SK-N-SH treated with all-trans-retinoic acid at 6 μM for 48 hours (cell line): Measurements from ENCODE around the gene CPXM2.

Experiments used
- ATAC-seq: fragments of 200-7000 bp; cut with Tn5 transposase; 3 replicates; pipeline ENCODE4 v1.9.1; 2020; ENCODE audit warnings: mild to moderate bottlenecking, moderate library complexity
- BACH2 ChIP-seq: fragments of 250-450 bp; sonication (Bioruptor Pico); IDR thresholded peaks from 2 replicates; pipeline ENCODE4 v1.9.0; 2021; ENCODE audit warnings: mild to moderate bottlenecking, borderline replicate concordance
- CREB5 ChIP-seq: fragments of 250-450 bp; sonication (Bioruptor Pico); IDR thresholded peaks from 2 replicates; pipeline ENCODE4 v1.5.1; 2020; ENCODE audit warnings: low read depth, mild to moderate bottlenecking, moderate library complexity
- CSDC2 ChIP-seq: fragments of 250-450 bp; sonication (Bioruptor Pico); IDR thresholded peaks from 2 replicates; pipeline ENCODE4 v1.5.0; 2020; ENCODE audit warnings: mild to moderate bottlenecking, moderate library complexity
- CSRNP3 ChIP-seq: fragments of 250-450 bp; sonication (Bioruptor Pico); IDR thresholded peaks from 2 replicates; pipeline ENCODE4 v1.5.1; 2021; ENCODE audit warnings: mild to moderate bottlenecking, moderate library complexity
- GLIS3 ChIP-seq: fragments of 250-450 bp; sonication (Bioruptor Pico); IDR thresholded peaks from 2 replicates; pipeline ENCODE4 v1.5.0; 2020; ENCODE audit warnings: mild to moderate bottlenecking, moderate library complexity
- ISL1 ChIP-seq: fragments of 250-450 bp; sonication (Bioruptor Pico); IDR thresholded peaks from 2 replicates; pipeline ENCODE4 v2.1.2; 2022; ENCODE audit warnings: mild to moderate bottlenecking, moderate library complexity
- OSR1 ChIP-seq: fragments of 250-450 bp; sonication (Bioruptor Pico); IDR thresholded peaks from 2 replicates; pipeline ENCODE4 v1.8.0; 2022; ENCODE audit warnings: moderate library complexity, mild to moderate bottlenecking, inconsistent platforms
- PATZ1 ChIP-seq: fragments of 250-450 bp; sonication (Bioruptor Pico); IDR thresholded peaks from 2 replicates; pipeline ENCODE4 v1.8.0; 2020; ENCODE audit warnings: mild to moderate bottlenecking, moderate library complexity, borderline replicate concordance
- POU6F1 ChIP-seq: fragments of 250-450 bp; sonication (Bioruptor Pico); IDR thresholded peaks from 2 replicates; pipeline ENCODE4 v1.8.0; 2021; ENCODE audit warnings: low read depth, mild to moderate bottlenecking, moderate library complexity, borderline replicate concordance
- PPARA ChIP-seq: fragments of 250-450 bp; sonication (Bioruptor Pico); IDR thresholded peaks from 2 replicates; pipeline ENCODE4 v1.5.0; 2020; ENCODE audit warnings: mild to moderate bottlenecking, borderline replicate concordance
- RARB ChIP-seq: fragments of 250-450 bp; sonication (Bioruptor Pico); IDR thresholded peaks from 2 replicates; pipeline ENCODE4 v1.8.0; 2021; ENCODE audit warnings: mild to moderate bottlenecking, moderate library complexity
- TCF4 ChIP-seq: fragments of 250-450 bp; sonication (Bioruptor Pico); IDR thresholded peaks from 2 replicates; pipeline ENCODE4 v1.8.0; 2021; ENCODE audit warnings: mild to moderate bottlenecking, moderate library complexity, borderline replicate concordance
- TOX ChIP-seq: fragments of 250-450 bp; sonication (Bioruptor Pico); IDR thresholded peaks from 2 replicates; pipeline ENCODE4 v1.8.0; 2021; ENCODE audit warnings: mild to moderate bottlenecking, moderate library complexity, borderline replicate concordance
- TSHZ2 ChIP-seq: fragments of 250-450 bp; sonication (Bioruptor Pico); IDR thresholded peaks from 2 replicates; pipeline ENCODE4 v1.5.0; 2020; ENCODE audit warnings: mild to moderate bottlenecking, moderate library complexity
- ZC3H10 ChIP-seq: fragments of 250-450 bp; sonication (Bioruptor Pico); IDR thresholded peaks from 2 replicates; pipeline ENCODE4 v1.5.1; 2021; ENCODE audit warnings: mild to moderate bottlenecking, moderate library complexity
- ZNF565 ChIP-seq: fragments of 450-650 bp; formaldehyde crosslinking; conservative IDR thresholded peaks from 2 replicates; pipeline ENCODE4 v1.5.0; 2020; ENCODE audit warnings: low read depth, mild to moderate bottlenecking, moderate library complexity
- ZNF70 ChIP-seq: fragments of 450-650 bp; formaldehyde crosslinking; IDR thresholded peaks from 2 replicates; pipeline ENCODE4 v1.5.0; 2020; ENCODE audit warnings: mild to moderate bottlenecking, moderate library complexity
- ZNF8 ChIP-seq: fragments of 450-650 bp; formaldehyde crosslinking; IDR thresholded peaks from 2 replicates; pipeline ENCODE4 v1.5.0; 2020; ENCODE audit warnings: mild to moderate bottlenecking, moderate library complexity

Gene CPXM2

GRCh38 chr10:123936426-123936825 lies 44.8 kb upstream of the CPXM2 start (continued):
- TF ChIP-seq POU6F1 (CRISPR knock-in tag) (no peak), TSHZ2 (no peak), TOX (CRISPR knock-in tag) (no peak), CREB5 (CRISPR knock-in tag) (no peak)

GRCh38 chr10:123935680-123936079 lies 44.1 kb upstream of the CPXM2 start:
- TF ChIP-seq GLIS3 (CRISPR knock-in tag) (no peak), TSHZ2 (no peak), CSRNP3 (no peak), TOX (CRISPR knock-in tag) (no peak), ZC3H10 (CRISPR knock-in tag) (no peak), ZNF565 (no peak), TCF4 (CRISPR knock-in tag) (no peak), CSDC2 (CRISPR knock-in tag) (no peak), ZNF8 (CRISPR knock-in tag) (no peak), RARB (CRISPR knock-in tag) (no peak), POU6F1 (CRISPR knock-in tag) (no peak), ISL1 (CRISPR knock-in tag) (no peak), ZNF70 (CRISPR knock-in tag) (no peak), CREB5 (CRISPR knock-in tag) (no peak), OSR1 (CRISPR knock-in tag) (no peak), BACH2 (no peak), PATZ1 (CRISPR knock-in tag) (no peak), PPARA (CRISPR knock-in tag) (no peak)
- no peak for ATAC-seq
